HG03066 (cell line): Measurements from ENCODE around the gene DAGLA.

ENCODE experiments used
- ATAC-seq: cut with Tn5 transposase; IDR thresholded peaks from one replicate; pipeline ENCODE4 v1.9.1; 2021; ENCODE audit warnings: low read depth; ENCODE audit not compliant: unreplicated experiment

Gene DAGLA

GRCh38 chr11:61742391-61742790, 62.2 kb downstream of the DAGLA start:
- ATAC-seq = no peak

GRCh38 chr11:61743486-61744095, 63.4 kb downstream of the DAGLA start:
- ATAC-seq = no peak

- ATAC-seq = no peak
Measured at GRCh38 chr11:61744181-61744580, 64.0 kb downstream of the DAGLA start.

DNA sequence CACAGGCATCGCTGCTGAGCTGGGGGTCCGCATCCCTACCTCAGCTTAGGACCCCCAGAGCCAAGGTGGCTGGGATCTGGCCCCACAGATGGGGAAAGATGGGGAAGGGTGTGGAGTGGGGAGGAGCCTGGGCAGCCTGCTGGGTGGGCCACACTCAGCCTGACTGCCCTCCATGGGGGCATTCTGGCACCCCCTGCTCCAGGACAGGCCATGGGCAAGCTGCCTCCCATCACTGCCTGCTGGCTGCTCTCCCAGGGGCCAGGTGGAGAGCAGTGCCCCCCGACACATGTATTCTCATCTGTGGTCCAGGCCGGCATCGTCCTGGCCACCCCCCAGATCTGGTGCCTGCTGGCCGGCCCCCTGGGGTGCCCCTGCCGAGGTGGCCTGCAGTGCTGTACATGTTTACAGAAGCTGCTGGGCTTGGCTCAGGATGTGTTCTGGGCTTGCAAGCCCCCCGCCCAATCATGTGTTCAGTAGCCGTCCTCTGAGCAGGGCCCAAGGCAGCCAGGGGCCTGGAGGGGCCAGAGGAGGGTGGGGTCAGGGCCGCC, 64.5 kb downstream of the DAGLA start:
- ATAC-seq = no peak

DNA sequence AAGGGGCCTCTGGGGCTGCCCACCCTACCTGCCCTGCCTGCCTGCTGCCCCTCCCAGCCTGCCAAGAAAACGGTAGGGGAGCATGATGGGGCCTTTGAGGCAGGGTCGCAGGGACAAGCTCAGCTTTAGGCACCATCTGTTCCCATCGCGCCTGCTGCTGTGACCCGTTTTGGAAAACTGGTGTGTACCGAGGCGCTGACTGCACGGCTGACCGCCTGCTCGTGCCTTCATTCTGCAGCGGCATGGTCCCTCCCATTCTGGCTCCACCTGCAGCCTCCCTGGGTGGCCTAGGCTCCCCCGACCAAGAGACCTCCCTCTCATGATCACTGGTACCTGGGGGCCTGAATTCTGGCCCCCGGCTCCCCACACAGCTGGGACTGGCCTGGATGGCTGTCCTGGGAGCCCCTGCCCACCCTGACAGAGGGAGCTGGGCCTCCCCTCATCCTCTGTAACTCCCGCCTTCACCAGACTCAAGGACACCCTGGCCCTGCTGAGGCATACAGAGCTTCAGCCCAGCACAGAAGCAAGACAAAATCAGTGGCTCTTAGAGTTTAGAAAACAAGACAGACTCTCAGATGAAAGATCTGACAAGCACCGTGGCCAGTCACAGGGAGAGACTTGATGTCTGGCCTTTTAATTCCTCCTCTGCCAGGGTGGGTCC, 65.7 kb downstream of the DAGLA start:
- ATAC-seq = no peak

DNA sequence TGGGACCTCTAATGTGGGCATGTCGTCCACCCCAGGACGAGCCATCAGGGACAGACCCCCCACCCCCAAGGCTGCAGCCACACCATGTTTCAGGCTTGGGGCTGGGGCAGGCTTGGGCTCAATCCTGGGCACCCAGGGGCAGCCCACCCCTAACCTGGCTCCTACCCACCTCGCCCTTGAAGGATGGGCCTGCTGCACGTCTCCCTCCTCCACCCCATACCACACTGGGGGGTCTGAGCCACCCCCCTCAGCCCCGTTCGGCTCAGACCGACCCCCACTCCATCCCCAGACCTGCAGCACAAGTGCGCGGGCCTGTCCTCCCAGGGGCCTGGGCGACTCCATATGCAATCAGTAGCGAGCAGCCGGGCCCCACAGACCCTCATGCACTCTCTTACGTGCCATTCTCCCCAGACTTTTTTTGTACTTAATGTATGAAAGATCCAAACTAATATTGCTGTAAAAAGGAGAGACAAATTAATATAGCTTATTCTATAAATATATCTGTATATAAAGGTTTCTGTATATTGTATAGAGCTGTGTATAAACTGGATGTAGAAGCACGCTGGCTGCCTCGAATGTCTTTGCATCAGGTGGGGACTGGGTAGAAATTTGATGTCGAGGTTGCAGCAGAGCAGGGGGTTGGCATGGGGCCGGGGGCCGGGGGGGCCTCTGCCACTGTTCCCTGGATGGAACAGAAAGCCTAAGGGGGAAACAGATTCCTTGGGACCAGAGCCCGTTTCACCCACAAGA, 66.4 kb downstream of the DAGLA start:
- ATAC-seq = no peak

- no peak for ATAC-seq
Measured at GRCh38 chr11:61747192-61747966, 67.2 kb downstream of the DAGLA start.

GRCh38 chr11:61747967-61748285, 67.7 kb downstream of the DAGLA start:
- ATAC-seq = no peak

GRCh38 chr11:61749591-61750217, 69.5 kb downstream of the DAGLA start:
- no peak for ATAC-seq

DNA sequence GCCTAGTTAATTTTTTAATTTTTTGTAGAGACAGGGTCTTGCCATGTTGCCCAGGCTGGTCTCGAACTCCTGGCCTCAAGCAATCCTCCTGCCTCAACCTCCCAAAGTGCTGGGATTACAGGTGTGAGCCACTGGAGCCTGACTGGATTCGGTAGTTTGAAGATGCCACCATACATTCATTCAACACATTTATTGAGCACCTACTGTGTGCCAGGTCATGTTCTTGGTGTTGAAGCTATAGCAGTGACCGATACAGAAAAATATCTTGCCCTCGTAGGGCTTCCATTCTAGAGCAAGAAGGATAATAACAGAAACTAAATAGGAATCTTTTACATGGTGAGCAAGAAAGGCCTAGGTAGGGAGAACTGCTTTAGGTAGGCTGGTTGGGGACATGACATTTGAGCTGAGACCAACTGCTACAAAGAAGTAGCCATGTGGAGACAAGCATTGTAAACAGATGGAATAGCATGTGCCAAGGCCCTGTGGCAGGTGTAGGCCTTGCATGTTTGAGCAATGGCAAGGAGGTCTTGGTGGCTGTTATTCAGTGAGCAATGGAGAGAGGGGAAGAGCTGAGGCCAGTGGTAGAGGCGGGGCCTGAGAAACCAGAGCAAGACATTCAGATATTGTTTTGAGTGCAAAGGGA, 70.6 kb downstream of the DAGLA start:
- no peak for ATAC-seq

DNA sequence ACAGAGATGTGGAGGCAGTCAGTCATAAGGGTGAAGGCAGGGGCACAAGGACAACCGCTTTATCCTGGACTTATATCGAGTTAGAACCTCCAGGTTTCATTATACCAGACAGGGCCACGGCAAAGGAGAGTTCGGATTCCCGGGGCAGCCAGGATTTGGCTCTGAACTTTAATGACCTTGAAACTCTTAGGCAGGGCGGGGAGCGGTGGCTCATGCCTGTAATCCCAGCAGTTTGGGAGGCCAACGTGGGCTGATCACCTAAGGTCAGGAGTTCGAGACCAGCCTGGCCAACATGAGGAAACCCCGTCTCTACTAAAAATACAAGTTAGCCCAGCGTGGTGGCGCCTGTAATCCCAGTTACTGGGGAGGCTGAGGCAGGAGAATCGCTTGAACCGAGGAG, 71.2 kb downstream of the DAGLA start:
- ATAC-seq = no peak

GRCh38 chr11:61752117-61752924, 72.1 kb downstream of the DAGLA start, which contains the start of gene MYRF:
MYRF (plus strand) TSS chr11:61752636; CDS start chr11:61752745, 109 bp downstream.
- ATAC-seq = no peak

- no peak for ATAC-seq
Measured at GRCh38 chr11:61752925-61753521, 72.8 kb downstream of the DAGLA start.

DNA sequence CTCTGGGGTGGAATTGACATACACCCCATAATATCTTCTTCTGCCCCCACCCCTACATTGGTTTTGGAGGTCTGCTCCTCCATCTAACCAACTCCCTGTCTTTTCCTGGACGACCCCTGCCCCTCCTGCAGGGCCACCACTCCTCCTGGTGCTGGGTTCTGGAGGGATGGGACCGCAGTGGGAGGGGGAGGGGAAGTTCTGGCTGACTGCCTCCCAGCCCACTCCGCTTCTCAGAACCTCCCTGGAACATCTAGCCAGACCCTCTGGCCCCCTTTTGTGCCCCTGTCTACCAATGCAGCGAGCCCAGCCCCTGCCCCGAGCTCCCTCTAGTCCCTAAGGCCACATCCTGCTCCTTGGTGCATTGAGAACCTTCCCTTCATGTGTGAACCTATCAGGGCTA, 73.5 kb downstream of the DAGLA start:
- ATAC-seq = no peak

DNA sequence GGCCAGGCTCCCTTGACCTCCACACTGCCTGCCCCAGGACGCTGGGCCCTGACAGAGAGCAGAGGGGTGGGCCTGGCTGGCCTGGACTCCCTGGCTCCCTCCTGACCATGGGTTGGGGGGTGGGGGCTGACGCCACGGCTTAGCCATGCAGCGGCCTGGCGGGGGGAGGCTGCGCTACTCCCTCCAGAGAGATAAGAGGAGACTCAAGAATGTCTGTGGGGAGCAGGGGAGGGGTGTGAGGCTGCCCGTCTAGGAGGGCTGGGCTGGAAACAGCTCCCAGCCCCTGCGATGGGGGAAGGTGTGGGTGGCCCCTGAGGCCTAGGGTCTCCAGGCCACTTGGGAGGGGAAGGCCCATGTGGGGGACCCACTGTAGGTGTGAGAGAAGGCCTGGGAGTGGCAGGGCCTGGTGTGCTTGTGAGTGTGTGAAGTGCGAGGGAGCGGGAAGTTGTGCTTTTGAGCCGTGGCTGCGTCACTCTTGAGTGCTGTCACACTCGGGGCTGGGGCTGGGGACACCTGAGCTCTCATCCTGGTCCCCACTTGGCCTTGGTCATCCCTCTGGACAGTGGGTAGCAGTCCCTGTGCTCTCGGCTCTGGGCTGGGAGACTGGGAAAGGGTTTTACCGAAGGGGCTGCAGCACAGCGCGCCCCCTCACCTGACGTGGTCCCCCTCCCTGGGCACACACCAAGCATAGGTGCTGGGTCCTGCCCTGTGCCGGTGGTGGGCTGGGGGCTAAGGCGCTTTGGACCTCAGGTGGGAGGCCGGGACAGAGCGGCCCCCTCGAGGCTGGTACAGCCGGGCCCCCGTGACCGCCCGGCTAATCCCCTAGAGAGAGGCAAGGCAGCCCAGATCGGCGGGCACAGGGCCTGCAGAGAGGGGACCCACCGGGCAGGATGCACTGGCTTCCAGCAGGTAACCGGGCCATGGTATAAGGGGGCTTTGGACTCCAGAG, 74.6 kb downstream of the DAGLA start:
- no peak for ATAC-seq

DNA sequence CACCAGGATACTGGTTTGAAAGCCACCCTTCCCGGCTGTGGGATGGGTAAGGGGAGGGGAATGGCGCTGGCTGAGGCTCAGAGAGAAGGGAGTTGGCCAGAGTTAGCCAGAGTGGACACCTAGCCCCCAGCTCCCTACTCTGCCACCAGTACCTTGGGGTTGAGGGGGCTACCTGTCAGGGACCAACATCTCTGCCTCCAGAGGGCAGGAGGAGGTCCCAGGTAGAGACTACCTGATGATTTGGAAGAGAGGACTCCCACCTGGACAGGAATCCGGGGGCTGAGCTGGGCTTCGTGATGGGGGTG, 75.9 kb downstream of the DAGLA start:
- ATAC-seq = no peak

GRCh38 chr11:61756452-61757212, 76.4 kb downstream of the DAGLA start:
- ATAC-seq = no peak
